NT2/D1 (cell line): Measurements from ENCODE around the gene MAFF.
A peak's percentile ranks its signal among the peaks of the same experiment; 100 is the strongest.

ENCODE experiments used
- DNase-seq: peaks from one replicate; pipeline ENCODE4 v3.0.0-alpha.2; 2011; ENCODE audit warnings: low read depth, low spot score
- H3K27me3 ChIP-seq: 2 replicates; pipeline ENCODE4 v1.6.0; 2011; ENCODE audit warnings: mild to moderate bottlenecking; ENCODE audit not compliant: insufficient read length, insufficient read depth
- H3K36me3 ChIP-seq: 2 replicates; pipeline ENCODE4 v1.6.1; 2011; ENCODE audit warnings: mild to moderate bottlenecking, low read length, mixed read lengths; ENCODE audit not compliant: insufficient read depth, insufficient read length
- H3K4me1 ChIP-seq: 2 replicates; pipeline ENCODE4 v1.5.1; 2011; ENCODE audit not compliant: insufficient read depth, insufficient read length
- H3K4me3 ChIP-seq: 2 replicates; pipeline ENCODE4 v1.5.1; 2011; ENCODE audit warnings: low read depth; ENCODE audit not compliant: insufficient read length
- H3K9ac ChIP-seq: 2 replicates; pipeline ENCODE4 v1.6.0; 2011; ENCODE audit warnings: low read depth; ENCODE audit not compliant: insufficient read length
- H3K9me3 ChIP-seq: 2 replicates; pipeline ENCODE4 v1.5.1; 2011; ENCODE audit warnings: mild to moderate bottlenecking, low read length; ENCODE audit not compliant: insufficient read depth
- SUZ12 ChIP-seq: IDR thresholded peaks from 2 replicates; pipeline ENCODE4 v1.6.1; 2011; ENCODE audit not compliant: insufficient read length, insufficient read depth; ENCODE audit errors: extremely low read depth
- YY1 ChIP-seq: IDR thresholded peaks from 2 replicates; pipeline ENCODE4 v1.6.1; 2011; ENCODE audit not compliant: insufficient read length, insufficient read depth
- ZNF274 ChIP-seq: IDR thresholded peaks from 2 replicates; pipeline ENCODE4 v1.6.1; 2011; ENCODE audit warnings: mild to moderate bottlenecking, low read depth, low read length

MAFF gene

GRCh38 chr22:38239101-38239761 is 37.4 kb downstream of the MAFF start:
- Histone ChIP-seq H3K4me1 (peaks cover 7% of the 10 kb centered on the region), H3K4me3 (no peak overlapping the region), H3K27me3 (no peaks in the 10 kb centered on the region), H3K9me3 (no peaks in the 10 kb centered on the region), H3K9ac (no peak overlapping the region), H3K36me3 (peaks cover 47% of the 10 kb centered on the region)
- TF ChIP-seq YY1, result no peak
- no peak for TF ChIP-seq SUZ12
- no peak for TF ChIP-seq ZNF274
- no peak for DNase-seq

- no peak overlapping the region for H3K9ac ChIP-seq
- no peaks in the 10 kb centered on the region for H3K27me3 ChIP-seq
- H3K9me3 ChIP-seq, result no peaks in the 10 kb centered on the region
- no peak overlapping the region for H3K4me3 ChIP-seq
- peaks cover 7% of the 10 kb centered on the region for H3K4me1 ChIP-seq
- peaks cover 43% of the 10 kb centered on the region for H3K36me3 ChIP-seq
- TF ChIP-seq SUZ12, result no peak
- TF ChIP-seq YY1, result no peak
- no peak for TF ChIP-seq ZNF274
- peak; percentile 75 for DNase-seq
These were observed 39.0 kb downstream of the MAFF start for GRCh38 chr22:38240734-38241252.

GRCh38 chr22:38243007-38243765 is 41.4 kb downstream of the MAFF start:
- no peak overlapping the region for H3K9ac ChIP-seq
- H3K4me1 ChIP-seq, result peaks cover 7% of the 10 kb centered on the region
- TF ChIP-seq SUZ12 (no peak), ZNF274 (no peak), YY1 (no peak)
- no peaks in the 10 kb centered on the region for H3K27me3 ChIP-seq
- no peaks in the 10 kb centered on the region for H3K9me3 ChIP-seq
- no peak overlapping the region for H3K4me3 ChIP-seq
- peaks cover 47% of the 10 kb centered on the region for H3K36me3 ChIP-seq
- DNase-seq, result no peak

GRCh38 chr22:38244106-38244505 is 42.3 kb downstream of the MAFF start:
- H3K9me3 ChIP-seq, result no peaks in the 10 kb centered on the region
- peaks cover 44% of the 10 kb centered on the region for H3K36me3 ChIP-seq
- H3K4me1 ChIP-seq, result peaks cover 5% of the 10 kb centered on the region
- TF ChIP-seq YY1 (no peak), ZNF274 (no peak), SUZ12 (no peak)
- H3K27me3 ChIP-seq, result no peaks in the 10 kb centered on the region
- no peak for DNase-seq
- H3K9ac ChIP-seq, result no peak overlapping the region
- H3K4me3 ChIP-seq, result no peak overlapping the region

- no peak for TF ChIP-seq SUZ12
- TF ChIP-seq YY1, result no peak
- no peak for TF ChIP-seq ZNF274
- H3K9ac ChIP-seq, result no peak overlapping the region
- H3K4me1 ChIP-seq, result peaks cover 3% of the 10 kb centered on the region
- H3K27me3 ChIP-seq, result no peaks in the 10 kb centered on the region
- DNase-seq, result no peak
- peaks cover 56% of the 10 kb centered on the region for H3K36me3 ChIP-seq
- no peak overlapping the region for H3K4me3 ChIP-seq
- H3K9me3 ChIP-seq, result no peaks in the 10 kb centered on the region
These were observed 44.4 kb downstream of the MAFF start for GRCh38 chr22:38246046-38246658.

GRCh38 chr22:38246692-38247091 is 44.9 kb downstream of the MAFF start:
- no peak overlapping the region for H3K4me3 ChIP-seq
- H3K9me3 ChIP-seq, result no peaks in the 10 kb centered on the region
- no peak overlapping the region for H3K9ac ChIP-seq
- peaks cover 56% of the 10 kb centered on the region for H3K36me3 ChIP-seq
- peaks cover 3% of the 10 kb centered on the region for H3K4me1 ChIP-seq
- no peak for TF ChIP-seq ZNF274
- TF ChIP-seq YY1, result no peak
- TF ChIP-seq SUZ12, result no peak
- H3K27me3 ChIP-seq, result no peaks in the 10 kb centered on the region
- no peak for DNase-seq

- H3K9ac ChIP-seq, result no peak overlapping the region
- TF ChIP-seq YY1 (no peak), SUZ12 (no peak), ZNF274 (no peak)
- H3K4me3 ChIP-seq, result no peak overlapping the region
- H3K36me3 ChIP-seq, result peaks cover 56% of the 10 kb centered on the region
- no peaks in the 10 kb centered on the region for H3K27me3 ChIP-seq
- H3K9me3 ChIP-seq, result no peaks in the 10 kb centered on the region
- peaks cover 3% of the 10 kb centered on the region for H3K4me1 ChIP-seq
- DNase-seq, result no peak
These were observed 45.9 kb downstream of the MAFF start for GRCh38 chr22:38247713-38248112.
